AG09319 (cell line): ENCODE results near the gene TLK2.

ENCODE experiments used
- DNase-seq: peaks from one replicate; pipeline ENCODE4 v3.0.0-alpha.2; 2010; ENCODE audit warnings: low read depth; ENCODE audit errors: extremely low read depth
- TF ChIP-seq, protein P1 (sequence below): IDR thresholded peaks from 2 replicates; pipeline ENCODE4 v1.5.1; 2011; ENCODE audit warnings: low read depth, mild to moderate bottlenecking, inconsistent platforms, low read length, moderate library complexity

TLK2 gene

DNA sequence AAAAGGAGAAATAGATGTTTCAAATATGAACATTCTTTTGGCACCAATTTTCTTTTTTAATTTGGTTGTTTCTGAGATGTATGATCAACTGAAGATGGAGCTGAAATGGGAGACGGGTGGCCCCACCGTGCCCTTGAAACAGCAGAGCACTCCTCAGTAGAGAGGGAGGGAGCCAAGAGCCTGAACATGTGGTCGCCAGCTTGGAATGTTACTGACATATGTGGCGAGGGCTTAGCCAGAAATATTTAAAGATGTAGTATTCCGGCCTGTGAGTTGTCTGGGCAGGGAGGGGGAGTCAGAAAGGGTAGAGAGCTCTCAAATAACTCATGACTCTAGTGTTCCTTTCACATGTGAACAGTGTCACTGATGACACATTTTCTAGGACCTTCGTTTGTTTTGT is 135.5 kb downstream of the TLK2 start:
- TF ChIP-seq, protein P1, sequence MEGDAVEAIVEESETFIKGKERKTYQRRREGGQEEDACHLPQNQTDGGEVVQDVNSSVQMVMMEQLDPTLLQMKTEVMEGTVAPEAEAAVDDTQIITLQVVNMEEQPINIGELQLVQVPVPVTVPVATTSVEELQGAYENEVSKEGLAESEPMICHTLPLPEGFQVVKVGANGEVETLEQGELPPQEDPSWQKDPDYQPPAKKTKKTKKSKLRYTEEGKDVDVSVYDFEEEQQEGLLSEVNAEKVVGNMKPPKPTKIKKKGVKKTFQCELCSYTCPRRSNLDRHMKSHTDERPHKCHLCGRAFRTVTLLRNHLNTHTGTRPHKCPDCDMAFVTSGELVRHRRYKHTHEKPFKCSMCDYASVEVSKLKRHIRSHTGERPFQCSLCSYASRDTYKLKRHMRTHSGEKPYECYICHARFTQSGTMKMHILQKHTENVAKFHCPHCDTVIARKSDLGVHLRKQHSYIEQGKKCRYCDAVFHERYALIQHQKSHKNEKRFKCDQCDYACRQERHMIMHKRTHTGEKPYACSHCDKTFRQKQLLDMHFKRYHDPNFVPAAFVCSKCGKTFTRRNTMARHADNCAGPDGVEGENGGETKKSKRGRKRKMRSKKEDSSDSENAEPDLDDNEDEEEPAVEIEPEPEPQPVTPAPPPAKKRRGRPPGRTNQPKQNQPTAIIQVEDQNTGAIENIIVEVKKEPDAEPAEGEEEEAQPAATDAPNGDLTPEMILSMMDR, result no peak
- DNase-seq, result peak; percentile 97

GRCh38 chr17:62615503-62615902 is 136.9 kb downstream of the TLK2 start:
- TF ChIP-seq, protein P1, result no peak

DNA sequence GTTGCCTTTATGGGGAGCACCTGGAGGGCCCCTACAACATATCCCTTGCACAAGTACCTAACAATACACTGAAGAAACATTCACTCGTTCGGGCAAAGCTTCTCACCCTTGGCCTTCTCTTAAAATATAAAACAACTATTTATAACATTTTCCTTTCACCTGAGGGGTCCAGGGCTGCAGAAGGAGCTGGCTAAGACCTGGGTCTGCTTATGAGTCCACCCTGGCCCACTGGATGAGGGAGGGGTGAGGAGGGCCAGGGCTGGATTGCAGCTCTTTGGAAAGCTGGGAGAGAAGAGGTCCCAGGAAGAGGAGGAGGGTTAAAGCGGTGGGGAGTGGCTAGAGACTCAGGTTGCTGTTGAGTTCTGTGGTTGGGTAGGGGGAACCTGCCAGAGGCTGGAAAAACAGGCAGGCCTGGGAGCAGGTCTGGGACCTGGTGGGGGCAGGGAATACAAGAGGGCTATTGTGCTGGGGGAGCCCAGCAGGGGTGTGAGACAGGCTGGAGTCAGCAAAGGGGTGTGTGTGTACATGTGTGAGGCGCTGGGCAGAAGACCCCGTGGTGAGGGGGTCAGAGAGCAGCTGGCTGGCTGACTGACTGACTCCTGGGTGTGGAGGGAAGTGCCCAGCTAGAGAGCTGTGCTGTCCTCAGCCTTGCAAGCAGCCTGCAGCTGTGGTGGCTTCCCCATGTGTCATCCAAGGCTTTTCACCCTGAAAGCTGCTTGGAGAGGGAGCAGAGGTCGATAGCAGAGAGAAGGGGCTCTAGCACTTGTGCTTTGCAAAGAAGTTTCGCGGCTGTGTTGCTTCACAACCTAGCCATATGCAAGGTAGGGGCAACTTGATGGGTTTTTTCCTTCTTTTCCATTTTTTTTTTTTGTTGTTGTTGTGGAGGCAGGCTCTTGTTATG is 138.6 kb downstream of the TLK2 start:
- TF ChIP-seq, protein P1, result no peak
- DNase-seq, result no peak

More at GRCh38 chr17:62615503-62615902, 136.9 kb downstream of the TLK2 start:
- no peak for DNase-seq

GRCh38 chr17:62617894-62618472 is 139.4 kb downstream of the TLK2 start:
- TF ChIP-seq, protein P1, result no peak
- no peak for DNase-seq

- DNase-seq, result no peak
- TF ChIP-seq, protein P1, result no peak
Observed at GRCh38 chr17:62618647-62619416, 140.2 kb downstream of the TLK2 start.

DNA sequence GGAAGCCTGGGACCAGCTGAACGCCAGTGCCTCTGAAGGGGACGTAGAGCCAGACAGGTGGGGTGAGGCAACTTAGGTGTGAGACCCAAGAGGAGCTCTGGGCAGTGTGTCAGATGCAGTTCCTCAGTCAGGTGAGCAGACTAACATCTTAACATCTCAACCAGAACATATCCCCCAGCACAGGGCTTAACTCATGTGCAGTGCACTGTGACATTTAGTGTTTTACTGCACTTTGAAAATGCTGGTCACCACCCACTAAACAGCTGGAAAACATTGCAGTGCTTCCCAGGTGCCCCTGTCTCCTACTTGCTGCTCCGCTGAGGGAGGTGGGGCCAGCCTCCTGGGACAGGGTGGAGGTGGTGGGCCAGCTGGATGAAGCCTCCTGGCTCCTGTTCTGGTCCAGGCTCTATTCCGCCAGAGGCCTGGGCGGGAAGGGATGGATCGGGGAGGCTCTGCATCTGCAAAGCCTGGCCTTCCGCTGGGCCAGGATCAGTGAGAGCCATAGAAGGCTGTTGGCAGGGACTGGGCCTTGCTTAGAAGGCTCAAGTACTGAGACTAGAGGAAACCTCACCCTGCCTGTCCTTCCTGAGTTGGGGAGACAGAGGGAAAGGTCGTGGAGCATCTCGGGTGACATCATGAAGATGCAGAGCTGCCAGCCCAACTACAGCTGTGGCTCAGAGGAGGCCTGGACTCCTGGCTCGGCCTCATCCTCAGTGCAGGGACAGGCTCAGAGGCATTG is 141.0 kb downstream of the TLK2 start:
- TF ChIP-seq, protein P1, result no peak
- DNase-seq, result no peak
